GM19468 (cell line): ENCODE results near the gene IER5.
"Not testable (repeated sequence)": the region's sequence is repeated elsewhere in the genome, so short reads cannot be mapped to it uniquely, and the experiment has no call there.

Source experiments
- ATAC-seq: cut with Tn5 transposase; IDR thresholded peaks from one replicate; pipeline ENCODE4 v1.9.1; 2021; ENCODE audit warnings: mild to moderate bottlenecking, moderate library complexity, moderate number of reproducible peaks; ENCODE audit not compliant: unreplicated experiment; ENCODE audit errors: extremely low read depth

Gene IER5

DNA sequence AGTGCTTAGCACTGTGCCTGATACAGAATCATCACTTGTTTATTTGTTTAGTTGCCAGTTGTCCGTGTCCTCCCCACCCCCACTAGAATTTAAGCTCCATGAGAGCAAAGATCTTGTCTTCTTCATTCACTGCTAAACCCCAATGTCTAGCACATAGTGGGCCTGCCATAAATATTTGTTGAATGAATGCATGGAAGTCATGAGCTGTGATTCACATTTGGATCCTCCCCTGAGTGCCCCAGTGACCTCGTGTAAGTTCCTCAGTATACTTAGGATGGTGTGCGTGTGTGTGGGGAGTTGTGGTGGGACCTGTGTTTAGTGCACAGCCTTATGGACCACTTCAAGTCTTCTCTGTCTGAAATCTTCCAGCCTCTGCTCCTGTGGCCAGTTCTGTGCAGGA is 23.1 kb downstream of the IER5 start:
- no peak for ATAC-seq

DNA sequence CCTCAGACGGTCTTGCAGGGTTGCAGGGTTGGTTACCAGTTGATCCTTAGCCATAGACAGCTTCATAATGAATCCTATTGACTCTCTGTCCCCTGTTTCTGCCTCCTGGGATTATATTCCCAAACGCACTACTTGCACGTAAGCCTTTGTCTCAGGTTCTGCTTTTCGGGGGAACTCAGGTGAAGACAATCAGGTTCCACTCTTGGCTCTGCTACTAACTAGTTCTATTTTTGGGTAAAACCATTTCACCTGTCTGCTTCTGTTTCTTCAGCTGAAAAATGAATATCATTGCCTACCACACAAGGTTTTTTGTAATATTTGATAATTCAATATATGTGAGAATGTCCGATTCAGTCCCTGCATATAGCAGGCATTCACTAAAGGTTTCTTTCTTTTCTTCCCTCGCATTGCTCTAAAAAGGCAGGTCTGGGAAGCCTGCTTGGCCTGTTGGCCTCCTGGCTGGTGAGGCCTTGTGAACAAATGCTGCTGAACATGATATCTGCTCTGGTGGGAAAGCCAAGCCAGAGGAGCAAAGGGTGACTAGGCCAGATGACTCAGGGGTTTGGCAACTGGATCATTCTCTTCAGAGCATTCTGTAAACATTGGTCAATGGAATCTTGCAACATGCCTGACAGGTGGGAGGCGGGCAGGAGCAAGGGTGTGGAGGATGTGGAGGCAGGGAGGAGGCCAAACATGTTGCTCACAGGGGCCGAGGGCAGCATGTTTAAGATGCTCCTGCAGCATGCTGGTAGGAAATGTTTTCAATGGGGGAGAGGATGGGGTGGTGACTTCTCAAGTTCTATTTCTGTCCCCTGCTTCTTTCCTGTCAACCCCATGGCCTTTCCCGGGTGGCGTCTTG is 23.8 kb downstream of the IER5 start:
- no peak for ATAC-seq

DNA sequence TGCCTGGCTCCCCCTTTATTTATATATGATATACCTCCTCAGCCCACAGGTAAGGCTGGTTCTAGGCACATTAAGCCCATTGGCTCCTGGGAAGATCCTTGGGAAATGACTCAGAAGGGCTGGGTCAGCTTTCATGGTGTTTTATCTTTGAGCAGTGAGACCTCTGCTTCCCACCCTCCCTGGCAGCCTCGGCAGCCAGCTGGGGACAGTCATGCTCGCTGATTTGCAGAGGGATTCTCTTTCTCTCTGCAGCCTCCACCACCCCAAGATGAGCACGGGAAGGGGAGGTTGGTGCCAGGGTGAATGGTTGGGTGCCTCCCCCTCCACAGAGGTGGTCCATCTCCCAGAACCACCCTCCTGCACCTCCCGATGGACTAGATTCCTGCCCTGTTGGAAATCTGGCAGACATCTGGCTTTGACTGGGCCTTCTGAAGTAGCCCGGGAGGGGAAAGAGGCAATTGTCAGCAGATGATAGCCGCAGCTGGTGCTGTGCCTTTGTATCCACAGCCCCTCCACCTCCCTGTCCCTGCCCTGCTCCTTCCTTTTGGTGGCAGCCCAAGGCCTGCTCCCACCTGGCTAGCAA is 24.6 kb downstream of the IER5 start:
- no peak for ATAC-seq

DNA sequence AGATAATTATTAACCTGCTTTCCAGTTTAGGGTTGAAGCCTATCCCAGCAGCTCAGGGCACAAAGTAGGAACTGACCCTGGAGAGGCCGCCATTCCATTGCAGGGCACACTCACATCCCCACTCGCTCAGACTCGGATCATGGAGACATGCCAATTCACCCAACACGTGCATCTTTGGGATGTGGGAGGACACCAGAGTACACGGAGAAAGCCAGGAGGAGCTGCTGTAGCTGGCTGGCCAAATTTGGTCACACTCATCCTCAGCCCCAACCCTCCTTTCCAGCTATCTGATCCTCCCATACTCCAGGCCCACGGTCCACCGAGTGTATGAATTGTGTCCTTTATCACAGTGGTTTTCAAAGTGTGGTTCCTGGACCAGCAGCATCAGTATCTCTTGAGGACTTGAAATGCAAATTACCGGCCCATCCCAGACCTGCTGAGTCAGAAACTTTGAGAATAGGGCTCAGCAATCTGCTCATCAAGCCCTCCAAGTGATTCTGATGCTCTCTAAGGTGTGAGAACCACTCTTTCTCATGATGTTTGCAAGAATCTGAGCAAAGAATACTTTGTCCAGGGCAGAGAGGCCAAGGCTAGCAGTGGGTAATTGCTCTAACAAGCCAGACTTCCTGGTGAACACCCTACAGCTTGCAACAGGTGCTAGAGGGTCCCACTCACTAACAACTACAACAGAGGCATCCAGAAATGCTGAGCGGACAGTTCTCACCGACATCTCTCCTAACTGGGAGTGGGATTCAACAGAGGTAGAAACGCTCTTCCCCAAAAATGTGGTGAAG is 26.3 kb downstream of the IER5 start:
- ATAC-seq, result no peak

DNA sequence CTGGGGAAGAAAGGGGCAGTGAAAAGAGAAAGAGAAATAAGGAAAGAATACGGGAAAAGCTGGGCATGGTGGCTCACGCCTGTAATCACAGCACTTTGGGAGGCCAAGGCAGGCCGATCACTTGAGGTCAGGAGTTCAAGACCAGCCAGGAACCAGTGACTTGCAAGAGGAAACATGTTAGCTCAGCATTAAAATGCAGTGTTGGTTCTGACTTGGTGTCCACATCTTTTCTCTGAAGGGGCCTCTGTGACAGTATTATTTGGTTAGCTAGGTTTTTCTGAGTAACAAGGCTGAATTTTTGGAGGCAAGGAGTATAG is 26.8 kb downstream of the IER5 start:
- ATAC-seq, result no peak

DNA sequence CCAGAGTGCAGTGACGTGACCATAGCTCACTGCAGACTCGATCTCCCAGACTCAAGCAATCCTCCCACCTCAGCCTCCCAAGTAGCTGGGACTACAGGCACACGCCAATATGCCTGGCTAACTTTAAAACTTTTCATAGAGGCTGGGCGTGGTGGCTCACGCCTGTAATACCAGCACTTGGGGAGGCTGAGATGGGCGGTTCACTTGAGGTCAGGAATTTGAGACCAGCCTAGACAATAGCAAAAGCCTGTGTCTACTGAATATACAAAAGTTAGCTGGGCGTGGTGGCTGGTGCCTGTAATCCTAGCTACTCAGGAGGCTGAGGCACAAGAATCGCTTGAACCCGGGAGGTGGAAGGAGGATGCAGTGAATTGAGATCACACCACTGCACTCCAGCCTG is 27.5 kb downstream of the IER5 start:
- not testable (repeated sequence) for ATAC-seq

DNA sequence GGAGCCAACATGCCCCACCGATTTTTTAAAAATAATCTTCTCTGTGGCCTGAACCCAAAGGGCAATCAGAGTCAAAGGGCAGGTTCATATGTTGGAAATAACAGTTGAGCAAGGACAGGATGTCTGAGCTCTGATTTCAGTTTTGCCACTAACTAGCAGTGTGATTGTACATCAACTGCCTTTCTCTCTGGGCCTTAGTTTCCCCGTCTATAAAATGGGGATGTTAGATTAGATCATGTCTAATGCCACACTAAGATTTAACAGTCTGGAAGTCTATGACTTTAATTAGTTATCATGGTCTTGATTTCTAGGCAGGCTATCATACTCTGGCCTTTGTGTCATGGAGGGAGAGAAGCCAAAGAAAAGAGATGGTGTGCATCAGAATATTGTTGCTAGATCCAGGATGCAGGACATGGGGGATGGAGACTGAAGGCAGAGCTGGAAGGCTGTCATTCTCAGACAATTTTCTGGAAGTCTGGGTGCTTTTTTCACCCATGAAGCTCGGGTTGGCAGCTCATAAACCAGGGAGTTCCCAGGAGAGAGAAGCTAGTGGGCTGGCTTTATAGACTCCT is 28.4 kb downstream of the IER5 start:
- ATAC-seq, result no peak

DNA sequence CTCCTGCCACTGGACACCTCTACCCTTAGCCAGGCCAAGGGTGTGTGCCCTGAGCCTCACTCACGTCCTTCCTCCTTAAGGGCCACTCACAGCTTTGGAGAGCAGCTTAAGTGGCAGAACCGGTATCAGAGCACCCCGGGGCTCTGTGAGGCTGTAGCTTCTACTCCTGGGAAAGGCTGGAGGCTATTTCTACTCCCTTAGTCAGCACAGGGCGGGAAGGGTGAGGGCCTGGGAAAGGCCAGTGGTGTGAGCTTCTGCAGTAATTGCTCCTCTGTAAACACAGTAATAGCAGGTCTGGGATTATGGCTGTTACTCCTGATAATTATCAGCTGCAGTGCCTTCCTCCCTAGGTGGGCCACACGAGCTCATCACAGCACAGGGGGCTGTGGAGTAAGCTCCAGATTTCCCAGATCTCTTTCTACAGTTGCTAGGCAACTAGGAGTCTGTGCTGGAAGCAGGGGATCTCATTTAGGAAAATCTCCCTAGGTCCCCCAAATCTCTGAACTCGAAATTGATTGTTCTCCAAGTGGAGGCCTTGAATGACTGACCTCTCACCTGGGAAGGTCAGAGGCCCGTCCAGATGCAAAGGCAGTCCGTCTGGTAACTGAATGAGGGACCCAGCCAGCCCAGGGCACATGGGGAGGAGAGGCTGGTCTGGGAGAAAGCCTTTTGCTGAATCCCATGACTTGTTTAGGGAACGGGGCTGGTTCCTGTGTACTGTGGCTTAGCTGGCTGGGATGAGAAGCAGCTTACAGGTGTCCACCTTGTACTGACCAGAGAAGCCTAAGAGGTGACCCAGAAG is 29.3 kb downstream of the IER5 start:
- no peak for ATAC-seq

DNA sequence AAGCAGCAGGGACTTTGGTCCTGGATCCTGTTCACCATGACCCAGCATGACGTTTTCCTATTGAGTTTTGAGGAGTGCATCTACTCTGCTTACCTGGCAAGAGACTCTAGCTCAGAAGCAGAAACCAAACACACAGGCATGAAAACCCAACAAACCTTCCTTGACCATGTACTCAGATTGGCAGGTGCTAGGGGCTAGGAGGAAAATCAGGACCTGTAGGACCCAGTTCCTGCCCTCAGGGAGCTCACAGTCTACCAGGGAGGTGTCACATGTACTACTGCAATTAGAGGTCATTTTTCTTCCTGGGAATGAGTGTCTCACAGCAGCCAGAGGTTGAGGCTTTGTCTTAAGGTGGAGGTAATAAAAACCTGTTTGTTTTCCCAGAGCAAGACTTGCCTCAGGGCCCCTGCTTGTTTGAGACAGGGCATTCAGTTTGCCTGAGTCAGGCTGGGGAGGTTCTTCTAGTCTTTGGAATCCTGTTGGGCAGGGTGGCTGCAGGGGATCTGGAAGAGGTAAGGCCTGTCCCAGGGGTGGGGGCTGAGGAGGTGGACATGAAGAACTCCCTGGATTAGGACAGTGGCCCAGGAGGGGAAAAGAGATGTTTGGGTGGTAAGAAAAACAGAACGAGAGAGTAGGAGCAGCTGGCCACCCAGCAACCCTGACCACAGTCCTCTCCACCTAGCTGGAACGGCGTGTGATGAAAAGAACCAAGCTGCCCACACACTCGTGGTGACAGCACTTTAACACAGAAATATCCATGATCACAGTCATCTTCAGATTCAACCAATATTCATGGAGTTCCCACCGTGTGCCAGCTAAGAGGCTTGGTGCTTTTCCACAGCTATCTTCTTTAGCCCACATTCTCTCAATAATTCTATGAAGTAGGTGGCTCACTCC is 30.8 kb downstream of the IER5 start:
- no peak for ATAC-seq

DNA sequence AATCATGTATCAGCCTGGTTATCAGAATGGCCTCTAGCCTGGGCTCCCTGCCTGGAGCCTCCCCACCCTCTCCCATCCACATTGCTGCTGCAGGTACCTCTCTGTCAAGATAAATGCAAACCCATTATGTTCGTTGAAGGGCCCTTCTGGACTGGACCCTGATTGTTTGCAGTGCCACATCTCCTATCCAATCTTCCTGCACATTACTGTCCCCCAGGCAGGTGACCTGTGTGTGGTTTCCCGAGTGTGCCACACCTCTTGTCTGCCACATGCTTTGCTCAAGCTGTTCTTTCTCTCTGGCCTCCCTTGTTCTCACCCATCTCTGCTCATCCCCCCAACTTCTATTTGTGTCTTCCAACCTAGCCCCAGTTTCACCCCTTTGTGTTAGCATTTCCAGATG is 32.4 kb downstream of the IER5 start:
- ATAC-seq, result no peak

DNA sequence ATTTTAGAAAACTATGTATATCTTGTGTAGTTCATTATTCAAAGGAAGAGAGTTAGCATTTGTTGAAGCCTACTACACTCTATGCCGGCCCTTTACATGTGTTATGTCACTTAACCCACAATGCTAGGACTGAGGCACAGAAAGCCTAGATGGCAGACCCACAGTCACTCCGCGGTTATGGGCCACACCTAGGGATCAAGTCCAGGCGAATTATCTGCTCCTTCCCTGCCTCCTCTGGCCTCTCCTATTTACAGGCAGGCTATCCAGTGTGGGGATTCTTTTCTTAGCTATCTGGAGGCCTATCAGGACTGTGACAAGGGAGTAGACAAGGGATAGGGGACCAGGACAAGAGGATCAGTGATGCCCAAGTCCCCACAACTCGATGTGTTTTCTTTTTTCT is 33.0 kb downstream of the IER5 start:
- no peak for ATAC-seq

DNA sequence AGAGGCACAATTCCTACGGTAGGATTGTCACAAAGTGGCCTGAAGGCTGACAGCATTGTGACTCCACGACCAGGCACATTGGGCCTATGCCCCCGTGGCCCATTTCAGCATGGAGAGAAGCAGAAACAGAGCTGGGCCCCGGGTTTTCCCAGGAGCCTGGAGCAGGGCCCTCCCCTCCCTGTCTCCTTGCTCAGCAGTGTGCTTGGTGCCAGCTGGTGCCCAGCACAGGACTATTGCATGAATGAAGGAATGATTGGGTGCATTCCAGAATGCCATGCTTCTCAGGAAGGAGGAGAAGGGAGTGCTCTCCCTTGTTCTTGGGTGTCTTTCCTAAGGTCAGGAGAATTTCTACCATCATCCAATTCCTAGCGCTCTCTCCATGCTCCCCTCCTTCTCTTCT is 33.7 kb downstream of the IER5 start:
- no peak for ATAC-seq

DNA sequence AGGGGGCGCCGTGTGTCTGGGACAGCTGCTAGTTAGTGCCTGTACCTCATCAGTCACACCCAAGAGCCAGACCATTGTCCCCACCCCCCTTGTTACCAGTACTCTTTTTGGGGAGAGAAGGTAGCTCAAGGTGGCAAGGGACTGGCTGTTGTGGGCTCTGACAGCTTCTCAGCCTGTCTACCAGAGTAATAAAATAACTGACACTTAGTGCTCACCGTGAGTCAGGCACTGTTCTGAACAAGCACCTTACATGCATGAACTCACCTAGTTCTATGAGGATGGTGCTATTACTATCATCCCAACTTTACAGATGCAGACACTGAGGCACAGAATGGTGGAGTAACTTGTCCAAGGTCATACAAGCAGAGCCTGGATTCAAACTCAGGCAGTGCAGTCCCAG is 34.7 kb downstream of the IER5 start:
- no peak for ATAC-seq

DNA sequence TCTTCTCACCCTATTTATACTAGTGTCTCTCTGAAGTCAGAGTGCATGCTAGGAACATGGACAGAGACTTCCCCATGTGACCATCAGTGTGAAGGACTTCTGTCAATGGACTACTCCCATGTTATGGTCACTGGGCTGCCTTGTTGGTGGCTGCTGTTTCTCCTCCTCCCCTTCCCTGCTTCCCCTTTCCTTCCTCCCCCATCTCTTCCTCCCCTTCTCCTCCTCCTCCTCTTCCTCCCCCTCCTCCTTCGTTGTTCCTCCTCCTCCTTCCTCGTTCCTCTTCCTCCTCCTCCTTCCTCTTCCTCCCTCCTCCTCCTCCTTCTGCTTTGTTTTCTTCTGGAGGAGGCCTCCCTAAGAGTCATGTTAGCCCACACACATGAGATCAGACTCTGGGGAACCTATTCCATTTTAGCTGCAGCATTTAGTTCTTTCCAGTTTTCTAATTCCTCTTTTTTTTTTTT is 35.8 kb downstream of the IER5 start:
- no peak for ATAC-seq

DNA sequence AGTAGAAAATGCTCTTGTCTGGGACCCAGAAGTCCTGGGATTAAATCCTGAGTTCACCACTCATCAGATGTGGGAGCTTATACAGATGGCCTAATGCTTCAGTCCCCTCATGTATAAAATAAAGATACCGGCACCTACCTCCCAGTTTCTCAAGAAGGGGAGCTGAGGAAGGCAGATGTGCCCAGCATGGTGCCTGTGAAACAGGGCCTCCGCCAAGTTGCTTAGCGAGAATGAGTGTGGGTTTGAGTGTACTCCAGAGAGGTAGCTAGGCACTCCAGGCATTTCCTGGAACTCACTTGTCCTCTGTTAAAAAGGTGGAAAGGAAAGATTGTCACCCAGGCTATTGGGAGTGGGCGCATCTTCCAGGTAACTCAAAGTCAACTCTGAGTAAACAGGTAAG is 37.8 kb downstream of the IER5 start:
- ATAC-seq, result no peak

DNA sequence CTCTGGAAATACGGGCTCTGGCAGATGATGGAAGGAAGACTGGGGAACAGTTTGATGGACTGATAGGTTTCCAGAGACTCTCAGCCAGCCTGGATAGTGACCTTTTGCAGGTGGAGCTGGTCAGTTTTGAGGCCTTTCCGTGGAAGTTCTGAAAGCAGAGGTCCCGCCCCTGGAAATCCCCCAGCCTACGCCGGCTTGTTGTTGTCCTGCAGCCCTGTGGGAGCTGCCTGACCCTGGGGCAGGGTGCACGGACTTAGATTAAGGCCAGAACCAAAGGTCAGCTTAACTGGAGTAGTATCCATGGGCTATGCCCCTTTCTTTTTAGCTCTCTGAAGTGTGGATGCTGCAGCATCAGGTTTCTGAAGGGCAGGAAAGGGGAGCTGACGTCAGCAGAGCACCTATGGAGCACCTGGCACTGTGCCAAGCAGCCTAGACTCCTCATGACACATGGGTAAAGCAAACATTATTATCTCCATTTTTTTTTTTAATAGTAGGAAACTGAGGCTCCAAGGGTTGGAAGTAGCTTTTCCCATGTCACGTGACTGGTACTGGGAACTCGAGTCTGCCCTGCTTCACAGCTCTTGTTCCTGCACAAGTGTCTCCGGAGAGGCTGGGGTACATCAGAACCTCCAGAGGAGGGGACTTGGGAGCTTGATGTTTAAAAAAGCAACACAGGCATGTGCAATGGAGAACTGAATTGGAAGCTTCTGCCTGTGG is 38.5 kb downstream of the IER5 start:
- no peak for ATAC-seq

DNA sequence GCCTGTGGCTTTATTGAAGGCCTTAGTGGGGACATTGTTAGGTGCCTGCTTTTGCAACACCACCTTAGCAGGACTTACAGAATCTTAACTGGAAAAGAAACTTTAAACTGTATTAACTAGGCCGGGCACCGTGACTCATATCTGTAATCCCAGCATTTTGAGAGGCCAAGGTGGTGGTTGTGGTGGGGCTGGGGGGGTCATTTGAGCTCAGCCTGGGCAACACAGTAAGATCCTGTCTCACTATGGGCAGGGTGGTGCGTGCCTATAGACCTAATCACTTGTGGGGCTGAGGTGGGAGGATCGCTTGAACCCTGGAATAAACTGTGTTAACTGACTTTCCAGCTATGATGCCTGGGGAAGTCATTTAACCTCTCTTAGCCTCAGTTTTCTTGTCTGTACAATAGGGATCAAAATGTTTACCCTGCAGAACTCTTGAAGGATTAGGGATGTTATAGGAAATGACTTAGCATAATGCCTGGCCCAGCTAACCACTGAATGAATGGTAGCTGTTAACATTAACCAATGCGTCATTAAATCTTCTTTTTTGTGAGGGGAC is 39.5 kb downstream of the IER5 start:
- no peak for ATAC-seq
